Caco-2 (cell line): ENCODE measurements around the gene ASTN2. TPM values are rescaled to one million over a fixed set of nuclear protein-coding genes. Genes with fewer than 3 reads are reported as not detected.

Experiments
- BruUV-seq: library from RNA; stranded (reverse); fragments of 400-500 nt; replicated peaks from 2 replicates; lab custom pipeline; 2021; lab: Mats Ljungman, UMichigan
- CTCF ChIA-PET: fragments of 300-600 bp; sonication (Branson Sonifier 250); formaldehyde crosslinking; loops from one replicate; lab custom pipeline; 2022; ENCODE audit warnings: antibody characterized with exemption; lab: Charles Lee
- POLR2A ChIA-PET: fragments of 300-600 bp; sonication (Branson Sonifier 250); formaldehyde crosslinking; loops from one replicate; lab custom pipeline; 2022; ENCODE audit warnings: antibody characterized with exemption; lab: Charles Lee
- DNase-seq, 2 experiments: peaks; one replicate each; pipeline versions ENCODE4 v3.0.0 to v3.0.0-alpha.2; 2020 to 2022
- H3K27me3 ChIP-seq: replicated peaks from 2 replicates; pipeline ENCODE4 v1.6.0; 2011; ENCODE audit warnings: low read length; ENCODE audit not compliant: control insufficient read depth, insufficient read depth
- H3K36me3 ChIP-seq: 2 replicates; pipeline ENCODE4 v1.5.1; 2011; ENCODE audit warnings: low read length; ENCODE audit not compliant: control insufficient read depth, insufficient read depth
- H3K4me1 ChIP-seq: fragments of 250-450 bp; sonication (Bioruptor Pico); 2 replicates; pipeline ENCODE4 v1.5.1; 2020; ENCODE audit warnings: mild to moderate bottlenecking
- H3K4me3 ChIP-seq: 2 replicates; pipeline ENCODE4 v1.5.1; 2011; ENCODE audit warnings: low read depth, mild to moderate bottlenecking, control low read depth, low read length
- H3K9me3 ChIP-seq: fragments of 250-450 bp; sonication (Bioruptor Pico); 2 replicates; pipeline ENCODE4 v1.5.1; 2020; ENCODE audit warnings: mild to moderate bottlenecking, moderate library complexity
- H3K27ac Mint-ChIP-seq: one replicate; pipeline ENCODE4 v1.8.0; 2022; ENCODE audit warnings: mixed read lengths; ENCODE audit not compliant: unreplicated experiment
- H3K27me3 Mint-ChIP-seq: one replicate; pipeline ENCODE4 v1.8.0; 2022; ENCODE audit warnings: mixed read lengths; ENCODE audit not compliant: insufficient read depth, unreplicated experiment
- H3K36me3 Mint-ChIP-seq: one replicate; pipeline ENCODE4 v1.8.0; 2022; ENCODE audit warnings: mild to moderate bottlenecking, mixed read lengths; ENCODE audit not compliant: insufficient read depth, unreplicated experiment
- H3K4me1 Mint-ChIP-seq: one replicate; pipeline ENCODE4 v1.8.0; 2022; ENCODE audit warnings: low read depth, mixed read lengths; ENCODE audit not compliant: unreplicated experiment
- H3K4me3 Mint-ChIP-seq: one replicate; pipeline ENCODE4 v1.8.0; 2022; ENCODE audit warnings: mild to moderate bottlenecking, moderate library complexity, mixed read lengths; ENCODE audit not compliant: unreplicated experiment
- H3K9me3 Mint-ChIP-seq: one replicate; pipeline ENCODE4 v1.8.0; 2022; ENCODE audit warnings: mixed read lengths; ENCODE audit not compliant: unreplicated experiment
- CTCF ChIP-seq, 2 experiments: fragments of 200-600 bp in 1 of 2; IDR thresholded peaks; 1 replicate in 1 of 2; 2 replicates in 1 of 2; pipeline versions ENCODE4 v1.5.1 to v1.8.0; 2011 to 2022; ENCODE audit warnings: antibody characterized with exemption in 1 of 2, control low read depth in 1 of 2, inconsistent platforms in 1 of 2, low read depth in 1 of 2, low read length in 1 of 2, mild to moderate bottlenecking in 1 of 2, moderate library complexity in 1 of 2; ENCODE audit not compliant: insufficient read depth in 1 of 2, severe bottlenecking in 1 of 2, unreplicated experiment in 1 of 2
- intact Hi-C: fragments of 100-400 bp; cut with micrococcal nuclease; formaldehyde crosslinking; loops from one replicate; pipeline ENCODE4 v1.10.0; 2022; ENCODE audit not compliant: unreplicated experiment
- total RNA-seq: library from RNA; stranded (reverse); gene quantifications from 2 replicates; pipeline ENCODE4 v1.2.3, GENCODE V29; 2022

ASTN2 gene
- total RNA-seq, 1 experiment from 2014 or later, result 12.7 TPM

- peaks cover 8% of the 10 kb centered on the region for H3K27me3 Mint-ChIP-seq
- no peak overlapping the region for H3K4me3 ChIP-seq
- H3K4me1 ChIP-seq, result no peaks in the 10 kb centered on the region
- intact Hi-C loops, result no loop called here
- no peaks in the 10 kb centered on the region for H3K27me3 ChIP-seq
- H3K27ac Mint-ChIP-seq, result no peak overlapping the region
- no peak for DNase-seq
- CTCF ChIA-PET, result no interaction called here
- H3K9me3 ChIP-seq, result no peaks in the 10 kb centered on the region
- no peaks in the 10 kb centered on the region for H3K9me3 Mint-ChIP-seq
- H3K36me3 ChIP-seq, result no peaks in the 10 kb centered on the region
- no TSS peak for BruUV-seq
- POLR2A ChIA-PET, result no interaction called here
- no peak for TF ChIP-seq CTCF (IDR thresholded peaks at IDR 0.05; ENCODE audit: insufficient read depth in 1 of 2, low read depth in 1 of 2, low read length in 1 of 2, severe bottlenecking in 1 of 2, unreplicated experiment in 1 of 2)
- no peaks in the 10 kb centered on the region for H3K36me3 Mint-ChIP-seq
- H3K4me3 Mint-ChIP-seq, result no peak overlapping the region
- peaks cover 7% of the 10 kb centered on the region for H3K4me1 Mint-ChIP-seq
Observed at GRCh38 chr9:116733010-116733641, 681.7 kb downstream of the ASTN2 start.

- Mint-ChIP-seq H3K27ac (no peak overlapping the region), H3K4me1 (no peaks in the 10 kb centered on the region), H3K27me3 (peaks cover 6% of the 10 kb centered on the region), H3K4me3 (no peak overlapping the region), H3K9me3 (no peaks in the 10 kb centered on the region), H3K36me3 (no peaks in the 10 kb centered on the region)
- Histone ChIP-seq H3K4me3 (no peak overlapping the region), H3K27me3 (no peaks in the 10 kb centered on the region; the same call in 1 of the 2 replicates), H3K36me3 (no peaks in the 10 kb centered on the region), H3K9me3 (no peaks in the 10 kb centered on the region), H3K4me1 (no peaks in the 10 kb centered on the region)
- intact Hi-C loops, result no loop called here
- CTCF ChIA-PET, result no interaction called here
- no peak for TF ChIP-seq CTCF (IDR thresholded peaks at IDR 0.05; ENCODE audit: insufficient read depth in 1 of 2, low read depth in 1 of 2, low read length in 1 of 2, severe bottlenecking in 1 of 2, unreplicated experiment in 1 of 2)
- POLR2A ChIA-PET, result no interaction called here
- no peak for DNase-seq
- BruUV-seq, result no TSS peak
Observed at GRCh38 chr9:116726602-116727001, 688.3 kb downstream of the ASTN2 start.

GRCh38 chr9:116724123-116724522, 690.7 kb downstream of the ASTN2 start:
- H3K27me3 Mint-ChIP-seq, result peaks cover 4% of the 10 kb centered on the region
- POLR2A ChIA-PET, result no interaction called here
- DNase-seq, result no peak
- no peak overlapping the region for H3K27ac Mint-ChIP-seq
- peaks cover 13% of the 10 kb centered on the region for H3K4me1 Mint-ChIP-seq
- H3K27me3 ChIP-seq, result no peaks in the 10 kb centered on the region; the same call in 1 of the 2 replicates
- H3K36me3 Mint-ChIP-seq, result no peaks in the 10 kb centered on the region
- no peaks in the 10 kb centered on the region for H3K4me1 ChIP-seq
- intact Hi-C loops, result no loop called here
- no peaks in the 10 kb centered on the region for H3K9me3 ChIP-seq
- no TSS peak for BruUV-seq
- TF ChIP-seq CTCF (IDR thresholded peaks at IDR 0.05; ENCODE audit: insufficient read depth in 1 of 2, low read depth in 1 of 2, low read length in 1 of 2, severe bottlenecking in 1 of 2, unreplicated experiment in 1 of 2), result no peak
- CTCF ChIA-PET, result no interaction called here
- no peak overlapping the region for H3K4me3 ChIP-seq
- H3K9me3 Mint-ChIP-seq, result peaks cover 3% of the 10 kb centered on the region
- H3K36me3 ChIP-seq, result no peaks in the 10 kb centered on the region
- H3K4me3 Mint-ChIP-seq, result no peak overlapping the region
